ENCODE data around the gene OR2L2. TPM values are rescaled to one million over a fixed set of nuclear protein-coding genes. Genes with fewer than 3 reads are reported as not detected.
A peak's percentile ranks its signal among the peaks of the same experiment; 100 is the strongest.

OR2L2 gene, protein sequence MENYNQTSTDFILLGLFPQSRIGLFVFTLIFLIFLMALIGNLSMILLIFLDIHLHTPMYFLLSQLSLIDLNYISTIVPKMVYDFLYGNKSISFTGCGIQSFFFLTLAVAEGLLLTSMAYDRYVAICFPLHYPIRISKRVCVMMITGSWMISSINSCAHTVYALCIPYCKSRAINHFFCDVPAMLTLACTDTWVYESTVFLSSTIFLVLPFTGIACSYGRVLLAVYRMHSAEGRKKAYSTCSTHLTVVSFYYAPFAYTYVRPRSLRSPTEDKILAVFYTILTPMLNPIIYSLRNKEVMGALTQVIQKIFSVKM
- 0.01 TPM in 1 of 2 replicates, not detected in the other for polyA plus RNA-seq (2013)

DNA sequence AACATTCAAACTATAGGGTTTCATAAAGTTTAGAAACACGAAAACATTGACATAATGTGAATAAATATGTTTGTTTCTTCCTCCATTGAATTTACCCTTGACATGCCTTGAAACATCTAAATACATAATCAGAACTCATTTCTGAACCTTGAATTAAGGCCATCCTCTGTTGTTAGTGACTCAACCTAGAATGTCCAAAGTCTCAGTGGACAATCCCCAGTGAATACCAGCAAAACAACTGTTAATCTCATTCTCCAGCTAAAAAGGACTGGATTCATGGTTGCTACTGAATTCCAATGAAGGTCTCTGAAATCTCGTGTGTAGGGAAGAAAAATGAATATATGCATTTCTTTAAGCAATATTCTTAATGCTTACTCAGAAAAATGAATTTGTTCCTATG is at the start of gene OR2L2:
Gene OR2L2, plus strand, starts transcription at position 301 of the 400 bp plus-strand sequence. CDS start 8,198 bp downstream, outside the sequence.
- Histone ChIP-seq H3K4me3 (ENCODE audit: low read depth, low read length) (no peak within 1 kb of the TSS), H2BK12ac (ENCODE audit: low read length) (no peak within 1 kb of the TSS), H3K14ac (ENCODE audit: low read length) (no peak within 1 kb of the TSS), H3K23ac (ENCODE audit: low read length) (no peak within 1 kb of the TSS), H3K27ac (ENCODE audit: low read depth, low read length) (no peak within 1 kb of the TSS), H3K79me2 (ENCODE audit: control insufficient read depth, insufficient read depth, low read length, poor library complexity) (no peaks in the 10 kb centered on the region), H3K4ac (ENCODE audit: low read depth, low read length) (no peak within 1 kb of the TSS), H3K4me1 (ENCODE audit: control insufficient read depth in 1 of 2, insufficient read depth in 2 of 2, low read length in 2 of 2) (no peaks in the 10 kb centered on the region), H3K9me3 (ENCODE audit: insufficient read depth, low read depth, low read length) (peaks cover 9% of the 10 kb centered on the region), H4K8ac (ENCODE audit: low read depth, low read length) (no peak within 1 kb of the TSS), H4K12ac (ENCODE audit: low read depth, low read length) (no peak within 1 kb of the TSS), H3K27me3 (ENCODE audit: insufficient read depth, low read length) (no peaks in the 10 kb centered on the region), H2AK5ac (ENCODE audit: low read length) (no peak within 1 kb of the TSS), H3K18ac (ENCODE audit: low read length) (no peak within 1 kb of the TSS), H3K79me1 (ENCODE audit: low read length) (no peaks in the 10 kb centered on the region), H4K91ac (ENCODE audit: low read depth, low read length) (no peak within 1 kb of the TSS), H2AFZ (ENCODE audit: insufficient read depth, low read length, poor library complexity) (no peak within 1 kb of the TSS), H3K4me2 (ENCODE audit: low read length) (no peak within 1 kb of the TSS), H3K36me3 (ENCODE audit: control insufficient read depth in 1 of 2, insufficient read depth in 2 of 2, low read length in 2 of 2) (no peaks in the 10 kb centered on the region), H2BK120ac (ENCODE audit: insufficient read depth, low read length, poor library complexity) (no peak within 1 kb of the TSS), H2BK5ac (ENCODE audit: low read depth, low read length, poor library complexity) (no peak within 1 kb of the TSS), H3K9ac (ENCODE audit: low read length) (no peak within 1 kb of the TSS)
- no CpG with 5 or more reads among the region's 2 CpGs for WGBS (ENCODE audit: extremely low coverage, insufficient coverage, insufficient read length)
- DNase-seq: no peak

GRCh38 chr1:247992986-247993385 is 36.9 kb upstream of the OR2L2 start:
- Histone ChIP-seq H3K4me3 (ENCODE audit: low read depth, low read length) (no peak overlapping the region), H3K4me2 (ENCODE audit: low read length) (no peak overlapping the region), H4K12ac (ENCODE audit: low read depth, low read length) (no peak overlapping the region), H3K9ac (ENCODE audit: low read length) (no peak overlapping the region), H2BK12ac (ENCODE audit: low read length) (no peak overlapping the region), H3K27me3 (ENCODE audit: insufficient read depth, low read length) (no peaks in the 10 kb centered on the region), H3K79me1 (ENCODE audit: low read length) (no peaks in the 10 kb centered on the region), H4K91ac (ENCODE audit: low read depth, low read length) (no peak overlapping the region), H2BK5ac (ENCODE audit: low read depth, low read length, poor library complexity) (no peak overlapping the region), H2BK120ac (ENCODE audit: insufficient read depth, low read length, poor library complexity) (no peak overlapping the region), H2AK5ac (ENCODE audit: low read length) (no peak overlapping the region), H3K23ac (ENCODE audit: low read length) (no peak overlapping the region), H2AFZ (ENCODE audit: insufficient read depth, low read length, poor library complexity) (no peak overlapping the region), H3K9me3 (ENCODE audit: insufficient read depth, low read depth, low read length) (peaks cover 9% of the 10 kb centered on the region), H4K8ac (ENCODE audit: low read depth, low read length) (no peak overlapping the region), H3K27ac (ENCODE audit: low read depth, low read length) (no peak overlapping the region), H3K18ac (ENCODE audit: low read length) (no peak overlapping the region), H3K79me2 (ENCODE audit: control insufficient read depth, insufficient read depth, low read length, poor library complexity) (no peaks in the 10 kb centered on the region), H3K4ac (ENCODE audit: low read depth, low read length) (no peak overlapping the region), H3K4me1 (ENCODE audit: control insufficient read depth in 1 of 2, insufficient read depth in 2 of 2, low read length in 2 of 2) (no peaks in the 10 kb centered on the region), H3K36me3 (ENCODE audit: control insufficient read depth in 1 of 2, insufficient read depth in 2 of 2, low read length in 2 of 2) (no peaks in the 10 kb centered on the region), H3K14ac (ENCODE audit: low read length) (no peak overlapping the region)
- WGBS (ENCODE audit: extremely low coverage, insufficient coverage, insufficient read length): no CpG with 5 or more reads among the region's 2 CpGs
- DNase-seq: no peak

GRCh38 chr1:247998811-247999210 is 31.1 kb upstream of the OR2L2 start:
- Histone ChIP-seq H2BK120ac (ENCODE audit: insufficient read depth, low read length, poor library complexity) (no peak overlapping the region), H3K23ac (ENCODE audit: low read length) (no peak overlapping the region), H3K18ac (ENCODE audit: low read length) (no peak overlapping the region), H4K91ac (ENCODE audit: low read depth, low read length) (no peak overlapping the region), H2BK5ac (ENCODE audit: low read depth, low read length, poor library complexity) (no peak overlapping the region), H3K79me2 (ENCODE audit: control insufficient read depth, insufficient read depth, low read length, poor library complexity) (no peaks in the 10 kb centered on the region), H3K79me1 (ENCODE audit: low read length) (no peaks in the 10 kb centered on the region), H3K4me3 (ENCODE audit: low read depth, low read length) (no peak overlapping the region), H3K14ac (ENCODE audit: low read length) (no peak overlapping the region), H3K36me3 (ENCODE audit: control insufficient read depth in 1 of 2, insufficient read depth in 2 of 2, low read length in 2 of 2) (no peaks in the 10 kb centered on the region), H4K12ac (ENCODE audit: low read depth, low read length) (no peak overlapping the region), H2AFZ (ENCODE audit: insufficient read depth, low read length, poor library complexity) (no peak overlapping the region), H3K9ac (ENCODE audit: low read length) (no peak overlapping the region), H3K9me3 (ENCODE audit: insufficient read depth, low read depth, low read length) (peaks cover 10% of the 10 kb centered on the region), H3K27me3 (ENCODE audit: insufficient read depth, low read length) (no peaks in the 10 kb centered on the region), H3K4ac (ENCODE audit: low read depth, low read length) (no peak overlapping the region), H2AK5ac (ENCODE audit: low read length) (no peak overlapping the region), H3K4me2 (ENCODE audit: low read length) (no peak overlapping the region), H3K27ac (ENCODE audit: low read depth, low read length) (no peak overlapping the region), H2BK12ac (ENCODE audit: low read length) (no peak overlapping the region), H4K8ac (ENCODE audit: low read depth, low read length) (no peak overlapping the region), H3K4me1 (ENCODE audit: control insufficient read depth in 1 of 2, insufficient read depth in 2 of 2, low read length in 2 of 2) (no peaks in the 10 kb centered on the region)
- no CpG with 5 or more reads among the region's 2 CpGs for whole genome bisulfite sequencing (ENCODE audit: extremely low coverage, insufficient coverage, insufficient read length)
- no peak for DNase-seq

- no peak overlapping the region for H4K91ac ChIP-seq (ENCODE audit: low read depth, low read length)
Observed at GRCh38 chr1:248000169-248000568, 29.7 kb upstream of the OR2L2 start.

More at GRCh38 chr1:248000169-248000568, 29.7 kb upstream of the OR2L2 start:
- H3K4me3 ChIP-seq (ENCODE audit: low read depth, low read length): no peak overlapping the region
- no peaks in the 10 kb centered on the region for H3K79me1 ChIP-seq (ENCODE audit: low read length)
- no peak overlapping the region for H2AK5ac ChIP-seq (ENCODE audit: low read length)
- H2BK5ac ChIP-seq (ENCODE audit: low read depth, low read length, poor library complexity): no peak overlapping the region
- no CpG with 5 or more reads among the region's 1 CpG for WGBS (ENCODE audit: extremely low coverage, insufficient coverage, insufficient read length)
- H3K18ac ChIP-seq (ENCODE audit: low read length): no peak overlapping the region
- no peak overlapping the region for H3K23ac ChIP-seq (ENCODE audit: low read length)
- H3K27me3 ChIP-seq (ENCODE audit: insufficient read depth, low read length): no peaks in the 10 kb centered on the region
- no peak overlapping the region for H4K8ac ChIP-seq (ENCODE audit: low read depth, low read length)
- H3K4ac ChIP-seq (ENCODE audit: low read depth, low read length): no peak overlapping the region
- no peak overlapping the region for H4K12ac ChIP-seq (ENCODE audit: low read depth, low read length)
- H3K4me1 ChIP-seq (ENCODE audit: control insufficient read depth in 1 of 2, insufficient read depth in 2 of 2, low read length in 2 of 2): no peaks in the 10 kb centered on the region
- no peak overlapping the region for H2BK120ac ChIP-seq (ENCODE audit: insufficient read depth, low read length, poor library complexity)
- no peaks in the 10 kb centered on the region for H3K36me3 ChIP-seq (ENCODE audit: control insufficient read depth in 1 of 2, insufficient read depth in 2 of 2, low read length in 2 of 2)
- peak in 1 of 2 donors; percentile 31 for DNase-seq
- H3K9ac ChIP-seq (ENCODE audit: low read length): no peak overlapping the region
- H2BK12ac ChIP-seq (ENCODE audit: low read length): no peak overlapping the region
- no peak overlapping the region for H3K4me2 ChIP-seq (ENCODE audit: low read length)
- no peak overlapping the region for H3K14ac ChIP-seq (ENCODE audit: low read length)
- H3K27ac ChIP-seq (ENCODE audit: low read depth, low read length): no peak overlapping the region
- H3K79me2 ChIP-seq (ENCODE audit: control insufficient read depth, insufficient read depth, low read length, poor library complexity): no peaks in the 10 kb centered on the region
- H3K9me3 ChIP-seq (ENCODE audit: insufficient read depth, low read depth, low read length): peaks cover 10% of the 10 kb centered on the region
- H2AFZ ChIP-seq (ENCODE audit: insufficient read depth, low read length, poor library complexity): no peak overlapping the region

Data from trophoblast cell (in vitro differentiated cells and primary cell).